Activated CD4-positive, alpha-beta memory T cell treated with anti-CD3 and anti-CD28 coated beads, Interleukin-2, amount 10 ng/mL, durations not matched to agents 7 days and 5 days (primary cell): Measurements from ENCODE around the gene ORMDL3. TPM values are rescaled to one million over a fixed set of nuclear protein-coding genes. Genes with fewer than 3 reads are reported as not detected.

Experiments
- CTCF ChIA-PET: fragments of 350-600 bp; sonication (Branson Sonifier 250); formaldehyde crosslinking; loops from one replicate; lab custom pipeline; 2021; ENCODE audit warnings: antibody characterized with exemption, inconsistent platforms; lab: Charles Lee
- POLR2A ChIA-PET: fragments of 350-600 bp; sonication (Branson Sonifier 250); formaldehyde crosslinking; loops from one replicate; lab custom pipeline; 2021; ENCODE audit warnings: antibody characterized with exemption; lab: Charles Lee
- DNase-seq: peaks from one replicate; pipeline ENCODE4 v3.0.0-alpha.2; 2020
- H3K27ac Mint-ChIP-seq: one replicate; pipeline ENCODE4 v1.8.0; 2021; ENCODE audit warnings: mild to moderate bottlenecking, mixed read lengths
- H3K27me3 Mint-ChIP-seq: one replicate; pipeline ENCODE4 v1.8.0; 2021; ENCODE audit warnings: mixed read lengths
- H3K36me3 Mint-ChIP-seq: one replicate; pipeline ENCODE4 v1.8.0; 2021; ENCODE audit warnings: low read depth, mixed read lengths
- H3K4me1 Mint-ChIP-seq: one replicate; pipeline ENCODE4 v1.8.0; 2021; ENCODE audit warnings: mixed read lengths
- H3K4me3 Mint-ChIP-seq: one replicate; pipeline ENCODE4 v1.8.0; 2021; ENCODE audit warnings: mild to moderate bottlenecking, mixed read lengths
- H3K9me3 Mint-ChIP-seq: one replicate; pipeline ENCODE4 v1.8.0; 2021; ENCODE audit warnings: mixed read lengths
- total RNA-seq, 2 experiments: library from RNA; stranded (reverse); gene quantifications; one replicate each; pipeline ENCODE4 v1.2.3, GENCODE V29; 2021

The ORMDL3 gene
- total RNA-seq, 2 experiments from 2014 or later = 104 to 111 TPM

DNA sequence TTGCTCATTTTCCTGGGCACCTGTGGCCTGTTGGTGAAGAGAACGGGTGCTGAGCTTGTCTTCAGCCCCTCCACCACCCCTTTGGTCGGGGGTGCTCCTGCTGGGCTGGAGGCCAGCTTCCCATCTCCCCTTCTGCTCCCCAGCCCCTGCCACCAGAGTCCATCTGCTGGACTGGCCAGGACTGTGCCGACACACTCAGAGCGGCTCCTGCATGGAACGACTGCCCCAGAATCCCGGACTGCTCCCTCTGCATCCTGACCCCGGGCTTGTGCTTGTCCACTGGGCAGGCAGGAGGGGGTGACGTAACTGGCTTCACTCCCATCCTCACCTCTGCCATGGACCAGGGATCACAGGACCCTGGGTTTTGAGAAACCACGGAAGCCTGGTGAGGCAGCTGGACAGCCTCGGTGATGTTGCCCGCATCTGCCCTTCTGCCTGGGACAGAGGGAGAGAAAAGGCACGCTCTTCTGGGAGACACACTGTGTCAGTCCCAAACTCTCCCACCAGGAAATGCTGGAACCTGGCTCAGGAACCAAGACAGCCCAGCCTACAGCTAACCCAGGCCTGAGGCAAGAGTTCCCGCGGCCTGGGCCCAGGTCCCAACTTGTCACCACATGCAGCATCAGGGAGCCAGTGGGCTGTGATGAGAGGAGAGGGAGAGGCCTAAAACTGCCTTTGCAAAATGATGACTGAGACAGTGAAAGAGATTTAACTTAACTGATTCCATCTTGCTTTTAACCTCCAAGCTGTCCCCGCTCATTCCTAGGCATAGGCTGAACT is 19.3 kb upstream of the ORMDL3 start:
- Mint-ChIP-seq H3K27ac (no peak overlapping the region), H3K9me3 (no peaks in the 10 kb centered on the region), H3K4me3 (no peak overlapping the region), H3K4me1 (peaks cover 2% of the 10 kb centered on the region), H3K36me3 (no peaks in the 10 kb centered on the region), H3K27me3 (peaks cover 4% of the 10 kb centered on the region)
- DNase-seq = no peak
- CTCF ChIA-PET = no interaction called here
- POLR2A ChIA-PET = interaction anchor here (0.7 to 1.6 kb wide), 3 partner anchors 18 to 341 kb away, joined by 3 read pairs; partner anchors contain the start of gene PSMD3

- ChIA-PET POLR2A (no interaction called here), CTCF (no interaction called here)
- no peak for DNase-seq
- Mint-ChIP-seq H3K9me3 (no peaks in the 10 kb centered on the region), H3K27me3 (no peaks in the 10 kb centered on the region), H3K4me3 (no peak overlapping the region), H3K36me3 (no peaks in the 10 kb centered on the region), H3K4me1 (peaks cover 16% of the 10 kb centered on the region), H3K27ac (no peak overlapping the region)
Measured at GRCh38 chr17:39944393-39944711, 17.0 kb upstream of the ORMDL3 start.

DNA sequence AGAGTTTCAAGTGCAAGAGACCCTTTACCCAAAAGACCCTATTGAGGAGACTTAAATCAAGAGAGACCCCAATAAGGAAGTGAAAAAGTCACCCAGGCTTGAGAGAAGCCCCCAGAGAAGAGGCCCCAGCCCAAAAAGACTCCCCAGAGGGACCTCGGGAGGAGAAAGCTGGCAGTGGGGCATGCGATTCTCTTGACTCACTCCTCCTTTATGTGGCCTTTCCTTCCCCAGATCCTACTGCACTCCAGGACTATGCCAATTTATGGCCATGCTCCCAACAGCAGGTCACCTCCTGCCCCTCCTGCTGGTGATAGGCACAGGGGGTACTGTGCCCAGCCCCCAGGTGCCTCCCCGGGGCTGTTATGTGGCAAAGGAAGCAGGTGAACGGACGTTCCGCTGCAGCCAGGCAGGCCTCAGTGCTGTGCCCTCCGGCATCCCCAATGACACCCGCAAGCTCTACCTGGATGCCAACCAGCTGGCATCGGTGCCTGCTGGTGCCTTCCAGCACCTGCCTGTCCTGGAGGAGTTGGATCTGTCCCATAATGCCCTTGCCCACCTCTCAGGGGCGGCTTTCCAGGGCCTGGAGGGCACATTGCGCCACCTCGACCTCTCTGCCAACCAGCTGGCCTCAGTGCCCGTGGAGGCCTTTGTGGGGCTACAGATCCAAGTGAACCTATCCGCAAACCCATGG is 16.4 kb upstream of the ORMDL3 start:
- no peaks in the 10 kb centered on the region for H3K36me3 Mint-ChIP-seq
- no peaks in the 10 kb centered on the region for H3K27me3 Mint-ChIP-seq
- H3K27ac Mint-ChIP-seq = no peak overlapping the region
- no peak for DNase-seq
- no peak overlapping the region for H3K4me3 Mint-ChIP-seq
- H3K9me3 Mint-ChIP-seq = no peaks in the 10 kb centered on the region
- ChIA-PET POLR2A (interaction anchor here (1.2 kb wide), 1 partner anchor 15 kb away, joined by 5 read pairs; no protein-coding TSS in a partner anchor), CTCF (no interaction called here)
- peaks cover 20% of the 10 kb centered on the region for H3K4me1 Mint-ChIP-seq

- H3K4me1 Mint-ChIP-seq = peaks cover 18% of the 10 kb centered on the region
- peak overlapping the region; percentile 66 for H3K27ac Mint-ChIP-seq
- DNase-seq = peak; percentile 55
- no peak overlapping the region for H3K4me3 Mint-ChIP-seq
- H3K36me3 Mint-ChIP-seq = no peaks in the 10 kb centered on the region
- H3K27me3 Mint-ChIP-seq = no peaks in the 10 kb centered on the region
- no peaks in the 10 kb centered on the region for H3K9me3 Mint-ChIP-seq
- ChIA-PET POLR2A (interaction anchor here (1.0 to 2.5 kb wide), 4 partner anchors 11 to 40 kb away, joined by 3 to 10 read pairs (median 8); partner anchors contain the start of genes LRRC3C, ORMDL3 and PSMD3), CTCF (interaction anchor here (0.6 to 1.7 kb wide), 4 partner anchors 14 to 41 kb away, joined by 3 to 6 read pairs (median 4); partner anchors contain the start of gene PSMD3)
Measured at GRCh38 chr17:39939588-39940419, 12.4 kb upstream of the ORMDL3 start.

- ChIA-PET POLR2A (interaction anchor here (1.0 to 2.5 kb wide), 3 partner anchors 10 to 41 kb away, joined by 3 to 10 read pairs (median 7); partner anchors contain the start of gene PSMD3), CTCF (interaction anchor here (1.6 to 1.7 kb wide), 2 partner anchors 13 to 20 kb away, joined by 4 to 6 read pairs; no protein-coding TSS in a partner anchor)
- Mint-ChIP-seq H3K9me3 (no peaks in the 10 kb centered on the region), H3K27me3 (no peaks in the 10 kb centered on the region), H3K27ac (no peak overlapping the region), H3K4me1 (peaks cover 18% of the 10 kb centered on the region), H3K4me3 (no peak overlapping the region), H3K36me3 (no peaks in the 10 kb centered on the region)
- DNase-seq = no peak
Measured at GRCh38 chr17:39939106-39939505, 11.7 kb upstream of the ORMDL3 start.

GRCh38 chr17:39938140-39938869 is 10.9 kb upstream of the ORMDL3 start:
- ChIA-PET POLR2A (interaction anchor here (1.0 to 1.6 kb wide), 3 partner anchors 11 to 66 kb away, joined by 3 to 4 read pairs (median 3); partner anchors contain the start of genes LRRC3C and ORMDL3), CTCF (interaction anchor here (1.1 kb wide), 1 partner anchor 20 kb away, joined by 4 read pairs; no protein-coding TSS in a partner anchor)
- H3K27me3 Mint-ChIP-seq = no peaks in the 10 kb centered on the region
- no peaks in the 10 kb centered on the region for H3K9me3 Mint-ChIP-seq
- H3K4me1 Mint-ChIP-seq = peaks cover 18% of the 10 kb centered on the region
- H3K4me3 Mint-ChIP-seq = no peak overlapping the region
- DNase-seq = no peak
- H3K36me3 Mint-ChIP-seq = no peaks in the 10 kb centered on the region
- H3K27ac Mint-ChIP-seq = no peak overlapping the region

DNA sequence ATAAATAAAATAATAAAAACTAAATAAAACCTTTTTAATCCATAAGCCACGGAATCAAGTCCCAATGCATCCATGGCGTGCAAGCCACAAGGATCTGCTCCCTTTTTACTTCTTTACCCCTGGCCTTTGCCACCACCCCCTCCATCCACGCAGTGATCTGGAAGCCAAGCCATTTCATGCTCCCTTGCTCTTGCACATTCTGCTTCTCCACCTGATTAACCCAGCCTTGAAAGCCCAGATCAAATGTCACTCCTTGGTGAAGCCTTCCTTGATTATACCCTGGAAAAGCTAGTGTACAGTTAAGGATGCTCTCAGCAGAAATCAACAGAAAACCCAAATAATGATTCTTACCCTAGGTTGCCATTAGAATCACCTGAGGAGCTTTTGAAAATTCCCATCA is 10.0 kb upstream of the ORMDL3 start:
- Mint-ChIP-seq H3K27me3 (no peaks in the 10 kb centered on the region), H3K36me3 (no peaks in the 10 kb centered on the region), H3K27ac (no peak overlapping the region), H3K4me1 (peaks cover 18% of the 10 kb centered on the region), H3K9me3 (no peaks in the 10 kb centered on the region), H3K4me3 (no peak overlapping the region)
- CTCF ChIA-PET = interaction anchor here (1.1 kb wide), 1 partner anchor 21 kb away, joined by 4 read pairs; no protein-coding TSS in a partner anchor
- DNase-seq = no peak
- POLR2A ChIA-PET = interaction anchor here (1.0 to 1.6 kb wide), 2 partner anchors 10 to 65 kb away, joined by 3 to 4 read pairs; partner anchors contain the start of genes LRRC3C and ORMDL3

GRCh38 chr17:39935909-39936308 is 8.5 kb upstream of the ORMDL3 start:
- no peaks in the 10 kb centered on the region for H3K36me3 Mint-ChIP-seq
- ChIA-PET CTCF (no interaction called here), POLR2A (no interaction called here)
- no peak overlapping the region for H3K27ac Mint-ChIP-seq
- H3K9me3 Mint-ChIP-seq = no peaks in the 10 kb centered on the region
- peaks cover 16% of the 10 kb centered on the region for H3K4me1 Mint-ChIP-seq
- H3K4me3 Mint-ChIP-seq = no peak overlapping the region
- H3K27me3 Mint-ChIP-seq = no peaks in the 10 kb centered on the region
- DNase-seq = no peak

DNA sequence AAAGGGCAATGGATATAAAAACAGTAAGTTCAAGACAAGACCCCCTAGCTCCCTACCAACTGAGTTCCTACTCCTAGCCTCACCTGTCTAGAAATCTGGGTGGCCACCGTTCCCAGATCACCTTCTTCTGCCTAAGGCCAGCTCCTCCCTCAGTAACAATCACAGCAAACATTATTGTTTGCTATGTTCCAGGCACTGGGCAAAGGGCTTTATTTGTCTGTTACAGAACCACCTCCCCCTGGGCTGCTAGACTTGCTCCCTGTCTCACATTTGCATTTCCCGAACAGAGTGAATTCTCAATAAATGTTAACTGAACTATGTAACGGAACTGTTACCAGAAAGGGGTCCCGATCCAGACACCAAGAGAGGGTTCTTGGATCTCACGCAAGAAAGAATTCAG is 6.9 kb upstream of the ORMDL3 start:
- CTCF ChIA-PET = no interaction called here
- DNase-seq = no peak
- H3K4me3 Mint-ChIP-seq = no peak overlapping the region
- no peaks in the 10 kb centered on the region for H3K9me3 Mint-ChIP-seq
- H3K36me3 Mint-ChIP-seq = no peaks in the 10 kb centered on the region
- POLR2A ChIA-PET = no interaction called here
- peaks cover 8% of the 10 kb centered on the region for H3K4me1 Mint-ChIP-seq
- H3K27ac Mint-ChIP-seq = no peak overlapping the region
- no peaks in the 10 kb centered on the region for H3K27me3 Mint-ChIP-seq

DNA sequence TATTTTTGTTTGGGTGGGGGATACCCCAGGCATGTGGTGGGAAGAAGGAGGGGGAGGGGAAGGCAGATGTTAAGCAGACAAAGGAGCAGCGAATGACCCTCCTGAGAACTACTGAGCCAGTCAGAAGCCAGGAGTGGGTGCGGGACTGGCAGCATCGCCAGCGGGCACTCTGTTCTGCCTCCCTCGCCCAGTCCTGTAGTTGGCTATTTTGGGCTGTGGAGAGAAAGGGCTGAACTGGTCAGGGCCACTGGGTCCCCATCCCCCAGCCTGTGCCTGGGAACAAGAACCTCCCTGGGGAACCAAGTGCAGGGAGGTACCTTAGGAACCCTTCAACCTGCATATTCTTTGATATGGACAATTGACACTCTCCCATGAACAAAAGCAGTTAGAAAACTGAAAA is 6.5 kb upstream of the ORMDL3 start:
- no peak for DNase-seq
- Mint-ChIP-seq H3K27me3 (no peaks in the 10 kb centered on the region), H3K27ac (no peak overlapping the region), H3K9me3 (no peaks in the 10 kb centered on the region), H3K36me3 (no peaks in the 10 kb centered on the region), H3K4me1 (peaks cover 8% of the 10 kb centered on the region), H3K4me3 (no peak overlapping the region)
- CTCF ChIA-PET = no interaction called here
- POLR2A ChIA-PET = interaction anchor here (0.6 kb wide), 1 partner anchor 205 kb away, joined by 4 read pairs; no protein-coding TSS in a partner anchor

DNA sequence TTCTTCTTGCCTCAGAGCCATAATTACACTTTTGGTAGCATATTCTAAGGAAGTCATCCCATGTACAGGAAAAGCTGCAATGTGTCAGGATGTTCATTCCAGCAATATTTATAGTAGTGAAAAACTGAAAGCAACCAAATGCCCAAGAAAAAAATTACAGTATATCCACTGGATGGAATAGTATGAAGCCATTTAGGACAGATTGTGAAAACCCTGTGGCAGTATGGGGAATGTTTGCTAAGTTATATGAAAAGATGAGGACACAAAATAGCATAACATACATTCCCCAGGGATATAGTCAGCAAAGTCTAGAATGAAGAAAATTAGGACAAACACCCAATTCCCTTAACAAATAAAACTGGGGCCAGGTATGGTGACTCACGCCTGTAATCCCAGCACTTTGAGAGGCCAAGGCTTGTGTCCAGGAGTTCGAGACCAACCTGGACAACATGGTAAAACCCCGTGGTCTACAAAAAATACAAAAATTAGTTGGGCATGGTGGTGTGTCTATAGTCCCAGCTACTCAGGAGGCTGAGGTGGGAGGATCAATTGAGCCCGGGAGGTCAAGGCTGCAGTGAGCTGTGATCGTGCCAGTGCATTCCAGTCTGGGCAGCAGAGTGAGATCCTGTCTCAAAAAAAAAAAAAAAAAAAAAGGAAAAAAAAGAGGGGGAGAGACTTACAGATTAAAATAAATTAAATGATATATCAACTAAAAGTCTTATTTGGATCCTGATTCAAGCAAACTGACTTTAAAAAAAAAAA is 2.4 kb upstream of the ORMDL3 start:
- POLR2A ChIA-PET = interaction anchor here (1.2 to 2.4 kb wide), 4 partner anchors 10 to 51 kb away, joined by 3 to 11 read pairs (median 6); partner anchors contain the start of gene PSMD3
- no peak overlapping the region for H3K4me3 Mint-ChIP-seq
- no peaks in the 10 kb centered on the region for H3K9me3 Mint-ChIP-seq
- peaks cover 8% of the 10 kb centered on the region for H3K36me3 Mint-ChIP-seq
- no peak for DNase-seq
- H3K27ac Mint-ChIP-seq = no peak overlapping the region
- no peaks in the 10 kb centered on the region for H3K27me3 Mint-ChIP-seq
- peaks cover 39% of the 10 kb centered on the region for H3K4me1 Mint-ChIP-seq
- CTCF ChIA-PET = interaction anchor here (0.6 kb wide), 2 partner anchors 51 to 211 kb away, joined by 4 read pairs; partner anchors contain the start of gene PSMD3
